ENCODE results near the gene NEU1.
"Not testable (repeated sequence)": the region's sequence is repeated elsewhere in the genome, so short reads cannot be mapped to it uniquely, and the experiment has no call there.

NEU1 gene

DNA sequence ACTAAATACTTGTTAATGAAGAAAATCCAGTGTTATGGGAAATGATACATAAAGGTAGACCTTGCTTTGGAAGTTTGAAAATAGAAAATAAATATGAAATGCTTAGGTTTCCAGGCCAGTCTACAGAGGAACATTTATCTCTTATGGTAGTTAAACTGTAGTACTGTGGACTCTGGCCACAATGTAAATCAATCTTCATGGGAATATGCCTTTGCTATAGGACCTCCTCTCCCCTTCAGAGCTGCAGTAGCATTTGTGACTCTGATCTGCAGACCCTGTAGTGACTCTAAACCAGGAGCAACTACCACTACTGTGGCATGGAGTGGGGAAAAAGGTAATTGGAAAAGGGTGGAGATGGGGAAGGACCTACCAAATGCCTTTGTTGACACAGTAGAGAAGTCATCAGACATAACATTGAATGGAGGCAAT is 42.7 kb downstream of the NEU1 start:
- no peak overlapping the region for H3K4me3 ChIP-seq (ENCODE audit: low read length)
- TF ChIP-seq, protein P1, sequence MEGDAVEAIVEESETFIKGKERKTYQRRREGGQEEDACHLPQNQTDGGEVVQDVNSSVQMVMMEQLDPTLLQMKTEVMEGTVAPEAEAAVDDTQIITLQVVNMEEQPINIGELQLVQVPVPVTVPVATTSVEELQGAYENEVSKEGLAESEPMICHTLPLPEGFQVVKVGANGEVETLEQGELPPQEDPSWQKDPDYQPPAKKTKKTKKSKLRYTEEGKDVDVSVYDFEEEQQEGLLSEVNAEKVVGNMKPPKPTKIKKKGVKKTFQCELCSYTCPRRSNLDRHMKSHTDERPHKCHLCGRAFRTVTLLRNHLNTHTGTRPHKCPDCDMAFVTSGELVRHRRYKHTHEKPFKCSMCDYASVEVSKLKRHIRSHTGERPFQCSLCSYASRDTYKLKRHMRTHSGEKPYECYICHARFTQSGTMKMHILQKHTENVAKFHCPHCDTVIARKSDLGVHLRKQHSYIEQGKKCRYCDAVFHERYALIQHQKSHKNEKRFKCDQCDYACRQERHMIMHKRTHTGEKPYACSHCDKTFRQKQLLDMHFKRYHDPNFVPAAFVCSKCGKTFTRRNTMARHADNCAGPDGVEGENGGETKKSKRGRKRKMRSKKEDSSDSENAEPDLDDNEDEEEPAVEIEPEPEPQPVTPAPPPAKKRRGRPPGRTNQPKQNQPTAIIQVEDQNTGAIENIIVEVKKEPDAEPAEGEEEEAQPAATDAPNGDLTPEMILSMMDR (conservative IDR thresholded peaks at IDR 0.05; ENCODE audit: low read depth, low read length): no peak
- DNase-seq (ENCODE audit: low read depth): no peak

DNA sequence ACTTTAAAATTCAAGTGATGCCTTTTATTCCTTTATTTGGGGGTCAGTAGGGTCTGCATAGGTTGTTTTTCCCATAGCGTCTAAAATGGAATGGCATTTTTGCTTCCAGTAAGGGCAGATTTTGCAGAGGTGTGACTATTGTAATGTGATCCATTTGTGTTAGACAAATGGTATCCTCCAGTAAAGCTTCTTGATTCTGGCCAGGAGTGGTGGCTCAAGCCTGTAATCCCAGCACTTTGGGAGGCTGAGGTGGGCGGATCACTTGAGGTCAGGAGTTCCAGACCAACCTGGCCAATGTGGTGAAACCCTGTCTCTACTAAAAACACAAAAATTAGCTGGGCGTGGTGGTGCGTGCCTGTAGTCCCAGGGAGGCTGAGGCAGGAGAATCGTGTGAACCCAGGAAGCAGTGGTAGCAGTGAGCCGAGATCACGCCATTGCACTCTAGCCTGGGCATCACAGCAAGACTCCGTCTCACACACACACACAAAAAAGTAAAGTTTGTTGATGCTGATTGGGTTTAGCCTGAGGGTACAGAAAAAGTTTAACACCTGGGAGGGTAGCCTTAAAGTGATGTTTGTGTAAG is 44.6 kb downstream of the NEU1 start:
- not testable (repeated sequence) for DNase-seq (ENCODE audit: low read depth)
- H3K4me3 ChIP-seq (ENCODE audit: low read length): peak overlapping the region; percentile 23

DNA sequence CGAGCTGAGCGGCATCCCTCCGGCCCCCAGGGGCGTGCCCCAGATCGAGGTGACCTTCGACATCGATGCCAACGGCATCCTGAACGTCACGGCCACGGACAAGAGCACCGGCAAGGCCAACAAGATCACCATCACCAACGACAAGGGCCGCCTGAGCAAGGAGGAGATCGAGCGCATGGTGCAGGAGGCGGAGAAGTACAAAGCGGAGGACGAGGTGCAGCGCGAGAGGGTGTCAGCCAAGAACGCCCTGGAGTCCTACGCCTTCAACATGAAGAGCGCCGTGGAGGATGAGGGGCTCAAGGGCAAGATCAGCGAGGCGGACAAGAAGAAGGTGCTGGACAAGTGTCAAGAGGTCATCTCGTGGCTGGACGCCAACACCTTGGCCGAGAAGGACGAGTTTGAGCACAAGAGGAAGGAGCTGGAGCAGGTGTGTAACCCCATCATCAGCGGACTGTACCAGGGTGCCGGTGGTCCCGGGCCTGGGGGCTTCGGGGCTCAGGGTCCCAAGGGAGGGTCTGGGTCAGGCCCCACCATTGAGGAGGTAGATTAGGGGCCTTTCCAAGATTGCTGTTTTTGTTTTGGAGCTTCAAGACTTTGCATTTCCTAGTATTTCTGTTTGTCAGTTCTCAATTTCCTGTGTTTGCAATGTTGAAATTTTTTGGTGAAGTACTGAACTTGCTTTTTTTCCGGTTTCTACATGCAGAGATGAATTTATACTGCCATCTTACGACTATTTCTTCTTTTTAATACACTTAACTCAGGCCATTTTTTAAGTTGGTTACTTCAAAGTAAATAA is 45.3 kb downstream of the NEU1 start:
- not testable (repeated sequence) for DNase-seq (ENCODE audit: low read depth)
- H3K4me3 ChIP-seq (ENCODE audit: low read length): peak overlapping the region; percentile 23

DNA sequence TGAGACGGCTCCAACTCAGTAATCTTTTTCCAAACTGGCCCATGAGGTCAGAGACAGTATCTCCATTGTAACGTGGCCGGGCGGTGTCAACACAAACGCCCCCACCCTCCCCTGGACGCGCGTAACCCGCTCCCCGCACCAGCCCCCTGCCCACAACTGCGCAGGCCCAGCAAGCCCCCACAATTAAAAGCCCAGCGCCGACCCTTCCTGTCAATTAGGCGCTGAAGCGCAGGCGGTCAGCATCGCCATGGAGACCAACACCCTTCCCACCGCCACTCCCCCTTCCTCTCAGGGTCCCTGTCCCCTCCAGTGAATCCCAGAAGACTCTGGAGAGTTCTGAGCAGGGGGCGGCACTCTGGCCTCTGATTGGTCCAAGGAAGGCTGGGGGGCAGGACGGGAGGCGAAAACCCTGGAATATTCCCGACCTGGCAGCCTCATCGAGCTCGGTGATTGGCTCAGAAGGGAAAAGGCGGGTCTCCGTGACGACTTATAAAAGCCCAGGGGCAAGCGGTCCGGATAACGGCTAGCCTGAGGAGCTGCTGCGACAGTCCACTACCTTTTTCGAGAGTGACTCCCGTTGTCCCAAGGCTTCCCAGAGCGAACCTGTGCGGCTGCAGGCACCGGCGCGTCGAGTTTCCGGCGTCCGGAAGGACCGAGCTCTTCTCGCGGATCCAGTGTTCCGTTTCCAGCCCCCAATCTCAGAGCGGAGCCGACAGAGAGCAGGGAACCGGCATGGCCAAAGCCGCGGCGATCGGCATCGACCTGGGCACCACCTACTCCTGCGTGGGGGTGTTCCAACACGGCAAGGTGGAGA is 47.4 kb downstream of the NEU1 start, which contains the start of the genes HSPA1A and HSPA1L:
TSS of gene HSPA1A (plus strand) at position 519 of the 814 bp plus-strand sequence. CDS start at position 733, 214 bp downstream.
TSS of gene HSPA1L (minus strand) at position 259 of the 814 bp plus-strand sequence. CDS start 3,311 bp downstream, outside the sequence.
- peak within 1 kb of the TSS; percentile 58 for H3K4me3 ChIP-seq (ENCODE audit: low read length)
- peak; percentile 70 for DNase-seq (ENCODE audit: low read depth)
- TF ChIP-seq, protein P1 (conservative IDR thresholded peaks at IDR 0.05; ENCODE audit: low read depth, low read length): no peak

DNA sequence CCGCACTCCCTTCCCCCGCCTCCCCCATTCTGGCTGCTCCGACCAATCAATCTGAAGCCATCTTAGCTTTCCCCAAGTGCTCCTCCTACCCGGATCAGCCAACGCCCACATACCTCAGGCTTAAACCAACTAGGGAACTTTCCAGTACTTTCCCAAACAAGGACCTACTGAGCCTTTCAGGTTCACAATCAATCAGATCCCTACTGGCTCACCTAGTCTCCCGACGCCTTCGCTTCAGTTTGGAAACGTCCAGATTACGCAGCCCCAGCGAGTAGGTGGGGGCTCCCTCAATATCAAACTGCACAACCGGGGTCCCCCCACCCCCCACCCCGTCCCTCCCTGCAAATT is 48.0 kb downstream of the NEU1 start:
- H3K4me3 ChIP-seq (ENCODE audit: low read length): peak overlapping the region; percentile 58
- TF ChIP-seq, protein P1 (conservative IDR thresholded peaks at IDR 0.05; ENCODE audit: low read depth, low read length): no peak
- peak; percentile 97 for DNase-seq (ENCODE audit: low read depth)

DNA sequence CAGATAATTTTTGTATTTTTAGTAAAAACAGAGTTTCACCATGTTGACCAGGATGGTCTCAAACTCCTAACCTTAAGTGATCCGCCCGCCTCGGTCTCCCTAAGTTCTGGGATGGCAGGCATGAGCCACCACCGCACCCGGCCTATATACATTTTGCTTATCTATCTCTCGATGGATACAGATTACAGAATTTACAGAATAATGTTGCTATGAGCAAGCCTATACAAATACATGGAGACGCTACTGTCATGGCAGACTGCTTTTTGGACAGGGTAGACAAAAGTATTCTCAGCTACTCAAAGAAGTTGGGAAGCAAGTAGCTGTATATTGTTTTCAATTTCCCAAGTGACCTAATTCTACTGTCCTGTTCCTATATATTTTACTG is 49.2 kb downstream of the NEU1 start:
- DNase-seq (ENCODE audit: low read depth): no peak
- peak overlapping the region; percentile 32 for H3K4me3 ChIP-seq (ENCODE audit: low read length)
- TF ChIP-seq, protein P1 (conservative IDR thresholded peaks at IDR 0.05; ENCODE audit: low read depth, low read length): no peak

DNA sequence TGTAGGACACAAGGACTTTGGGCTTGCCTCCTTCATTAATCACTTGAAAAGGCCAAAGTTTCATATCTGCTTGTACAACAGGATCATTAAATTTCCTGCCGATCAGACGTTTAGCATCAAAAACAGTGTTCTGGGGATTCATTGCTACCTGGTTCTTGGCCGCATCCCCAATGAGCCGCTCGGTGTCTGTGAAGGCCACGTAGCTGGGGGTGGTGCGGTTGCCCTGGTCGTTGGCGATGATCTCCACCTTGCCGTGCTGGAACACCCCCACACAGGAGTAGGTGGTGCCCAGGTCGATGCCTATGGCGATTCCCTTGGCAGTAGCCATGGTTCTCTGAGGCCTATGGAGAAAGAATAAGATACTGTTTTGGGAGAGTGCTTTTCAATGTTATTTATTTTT is 51.0 kb downstream of the NEU1 start:
- no peak for DNase-seq (ENCODE audit: low read depth)
- TF ChIP-seq, protein P1 (conservative IDR thresholded peaks at IDR 0.05; ENCODE audit: low read depth, low read length): no peak
- H3K4me3 ChIP-seq (ENCODE audit: low read length): no peak overlapping the region

DNA sequence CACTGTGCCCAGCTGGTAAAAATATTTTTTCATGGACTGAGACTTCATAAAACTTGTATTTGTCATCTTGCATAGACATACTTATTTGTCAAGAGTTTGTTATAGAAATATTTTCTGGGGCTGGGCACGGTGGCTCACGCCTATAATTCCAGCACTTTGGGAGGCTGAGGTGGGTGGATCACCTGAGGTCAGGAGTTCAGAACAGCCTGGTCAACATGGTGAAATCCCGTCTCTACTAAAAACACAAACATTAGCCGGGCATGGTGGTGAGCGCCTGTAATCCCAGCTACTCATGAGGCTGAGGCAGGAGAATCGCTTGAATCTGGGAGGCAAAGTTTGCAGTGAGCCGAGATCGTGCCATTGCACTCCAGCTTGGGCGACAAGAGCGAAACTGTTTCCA is 54.0 kb downstream of the NEU1 start:
- H3K4me3 ChIP-seq (ENCODE audit: low read length); DNase-seq (ENCODE audit: low read depth): not testable (repeated sequence)
